Stimulated activated CD4-positive, alpha-beta T cell treated with anti-CD3 and anti-CD28 coated beads, Interleukin-12 subunit alpha, Interleukin-12 subunit beta, amount 100 ng/mL, for 48 hours (primary cell): Measurements from ENCODE around the gene TTBK2.

Experiments
- DNase-seq, 3 donors: peaks; one replicate each; pipeline ENCODE4 v3.0.0-alpha.2; 2020; ENCODE audit warnings: low read depth in 2 of 3, low spot score in 1 of 3

TTBK2 gene

GRCh38 chr15:42729409-42729808, 191.2 kb downstream of the TTBK2 start:
- no peak for DNase-seq

- DNase-seq: no peak
These were observed 191.6 kb downstream of the TTBK2 start for GRCh38 chr15:42728972-42729371.

- DNase-seq: no peak
These were observed 192.0 kb downstream of the TTBK2 start for GRCh38 chr15:42728560-42728959.

- DNase-seq: no peak
These were observed 192.7 kb downstream of the TTBK2 start for GRCh38 chr15:42727750-42728381.

GRCh38 chr15:42726114-42726513, 194.5 kb downstream of the TTBK2 start:
- no peak for DNase-seq

- no peak for DNase-seq
These were observed 195.2 kb downstream of the TTBK2 start for GRCh38 chr15:42725331-42725903.

GRCh38 chr15:42724276-42724675, 196.3 kb downstream of the TTBK2 start:
- DNase-seq: no peak

- DNase-seq: no peak
These were observed 197.5 kb downstream of the TTBK2 start for GRCh38 chr15:42723068-42723467.

GRCh38 chr15:42721916-42722315, 198.7 kb downstream of the TTBK2 start:
- DNase-seq: no peak

- DNase-seq: no peak
These were observed 199.6 kb downstream of the TTBK2 start for GRCh38 chr15:42721016-42721415.

- no peak for DNase-seq
These were observed 200.5 kb downstream of the TTBK2 start for GRCh38 chr15:42720071-42720470.

GRCh38 chr15:42719043-42719442, 201.5 kb downstream of the TTBK2 start:
- DNase-seq: no peak

- no peak for DNase-seq
These were observed 204.0 kb downstream of the TTBK2 start for GRCh38 chr15:42716626-42717025.

GRCh38 chr15:42716125-42716524, 204.5 kb downstream of the TTBK2 start:
- no peak for DNase-seq

GRCh38 chr15:42712584-42712983, 208.0 kb downstream of the TTBK2 start:
- DNase-seq: no peak

- no peak for DNase-seq
These were observed 208.8 kb downstream of the TTBK2 start for GRCh38 chr15:42711746-42712145.

- no peak for DNase-seq
These were observed 209.9 kb downstream of the TTBK2 start for GRCh38 chr15:42710662-42711061.

GRCh38 chr15:42707873-42708544, 212.6 kb downstream of the TTBK2 start:
- no peak for DNase-seq

- DNase-seq: no peak
These were observed 213.5 kb downstream of the TTBK2 start for GRCh38 chr15:42707068-42707467.

- no peak for DNase-seq
These were observed 215.2 kb downstream of the TTBK2 start for GRCh38 chr15:42705336-42705735.

GRCh38 chr15:42704492-42704926, 216.1 kb downstream of the TTBK2 start:
- peak; percentile 28 to 50 (median 39) for DNase-seq

GRCh38 chr15:42696626-42697025, 224.0 kb downstream of the TTBK2 start:
- DNase-seq: no peak
